Mesothelial cell of epicardium (in vitro differentiated cells): Measurements from ENCODE around the gene PFKP. TPM values are rescaled to one million over a fixed set of nuclear protein-coding genes. Genes with fewer than 3 reads are reported as not detected.

Experiments
- DNase-seq, 2 experiments: peaks; one replicate each; pipeline ENCODE4 v3.0.0; 2021; ENCODE audit warnings: low spot score in 2 of 2; ENCODE audit not compliant: unreplicated experiment in 2 of 2
- H3K27ac Mint-ChIP-seq: 2 replicates; pipeline ENCODE4 v1.8.0; 2021; ENCODE audit warnings: mixed read lengths
- H3K27me3 Mint-ChIP-seq: 2 replicates; pipeline ENCODE4 v1.8.0; 2021; ENCODE audit warnings: low read depth, mixed read lengths
- H3K36me3 Mint-ChIP-seq: 2 replicates; pipeline ENCODE4 v1.8.0; 2021; ENCODE audit warnings: mixed read lengths
- H3K4me1 Mint-ChIP-seq: 2 replicates; pipeline ENCODE4 v1.8.0; 2021; ENCODE audit warnings: mixed read lengths
- H3K4me3 Mint-ChIP-seq: 2 replicates; pipeline ENCODE4 v1.8.0; 2021; ENCODE audit warnings: mild to moderate bottlenecking, moderate library complexity, mixed read lengths
- H3K9me3 Mint-ChIP-seq: 2 replicates; pipeline ENCODE4 v1.8.0; 2021; ENCODE audit warnings: mixed read lengths
- total RNA-seq: library from RNA; stranded (reverse); gene quantifications from 3 replicates; pipeline ENCODE4 v1.2.1, GENCODE V29; 2021
- TF ChIP-seq, protein P1 (sequence below): fragments of 200-600 bp; sonication (generic); IDR thresholded peaks from one replicate; pipeline ENCODE4 v1.5.0; 2021; ENCODE audit warnings: antibody characterized with exemption; ENCODE audit not compliant: unreplicated experiment

PFKP gene
- total RNA-seq, 1 donor from 2014 or later, result 35.3 TPM

DNA sequence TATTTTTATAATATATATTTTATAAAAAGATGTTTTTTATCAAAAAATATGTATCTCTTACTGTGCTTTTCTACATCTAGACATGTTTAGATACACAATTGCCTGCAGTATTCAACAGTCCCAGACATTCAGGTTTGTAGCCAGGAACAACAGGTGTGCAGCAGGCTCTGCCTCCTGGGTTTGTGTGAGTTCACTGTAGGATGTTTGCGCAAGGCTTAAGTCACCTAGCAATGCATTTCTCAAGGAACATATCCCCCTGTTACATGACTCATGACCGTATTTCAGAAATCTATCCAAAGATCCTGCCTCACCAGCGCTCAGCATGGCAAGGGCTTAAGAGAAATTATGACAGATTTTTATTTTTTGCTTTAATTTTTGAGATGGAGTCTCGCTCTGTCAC lies 63.8 kb downstream of the PFKP start:
- H3K4me1 Mint-ChIP-seq, result peaks cover 10% of the 10 kb centered on the region
- H3K27ac Mint-ChIP-seq, result no peak overlapping the region
- DNase-seq, result no peak
- TF ChIP-seq, protein P1, sequence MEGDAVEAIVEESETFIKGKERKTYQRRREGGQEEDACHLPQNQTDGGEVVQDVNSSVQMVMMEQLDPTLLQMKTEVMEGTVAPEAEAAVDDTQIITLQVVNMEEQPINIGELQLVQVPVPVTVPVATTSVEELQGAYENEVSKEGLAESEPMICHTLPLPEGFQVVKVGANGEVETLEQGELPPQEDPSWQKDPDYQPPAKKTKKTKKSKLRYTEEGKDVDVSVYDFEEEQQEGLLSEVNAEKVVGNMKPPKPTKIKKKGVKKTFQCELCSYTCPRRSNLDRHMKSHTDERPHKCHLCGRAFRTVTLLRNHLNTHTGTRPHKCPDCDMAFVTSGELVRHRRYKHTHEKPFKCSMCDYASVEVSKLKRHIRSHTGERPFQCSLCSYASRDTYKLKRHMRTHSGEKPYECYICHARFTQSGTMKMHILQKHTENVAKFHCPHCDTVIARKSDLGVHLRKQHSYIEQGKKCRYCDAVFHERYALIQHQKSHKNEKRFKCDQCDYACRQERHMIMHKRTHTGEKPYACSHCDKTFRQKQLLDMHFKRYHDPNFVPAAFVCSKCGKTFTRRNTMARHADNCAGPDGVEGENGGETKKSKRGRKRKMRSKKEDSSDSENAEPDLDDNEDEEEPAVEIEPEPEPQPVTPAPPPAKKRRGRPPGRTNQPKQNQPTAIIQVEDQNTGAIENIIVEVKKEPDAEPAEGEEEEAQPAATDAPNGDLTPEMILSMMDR, result no peak
- peaks cover 3% of the 10 kb centered on the region for H3K9me3 Mint-ChIP-seq
- no peak overlapping the region for H3K4me3 Mint-ChIP-seq
- H3K36me3 Mint-ChIP-seq, result peaks cover 55% of the 10 kb centered on the region
- H3K27me3 Mint-ChIP-seq, result no peaks in the 10 kb centered on the region

DNA sequence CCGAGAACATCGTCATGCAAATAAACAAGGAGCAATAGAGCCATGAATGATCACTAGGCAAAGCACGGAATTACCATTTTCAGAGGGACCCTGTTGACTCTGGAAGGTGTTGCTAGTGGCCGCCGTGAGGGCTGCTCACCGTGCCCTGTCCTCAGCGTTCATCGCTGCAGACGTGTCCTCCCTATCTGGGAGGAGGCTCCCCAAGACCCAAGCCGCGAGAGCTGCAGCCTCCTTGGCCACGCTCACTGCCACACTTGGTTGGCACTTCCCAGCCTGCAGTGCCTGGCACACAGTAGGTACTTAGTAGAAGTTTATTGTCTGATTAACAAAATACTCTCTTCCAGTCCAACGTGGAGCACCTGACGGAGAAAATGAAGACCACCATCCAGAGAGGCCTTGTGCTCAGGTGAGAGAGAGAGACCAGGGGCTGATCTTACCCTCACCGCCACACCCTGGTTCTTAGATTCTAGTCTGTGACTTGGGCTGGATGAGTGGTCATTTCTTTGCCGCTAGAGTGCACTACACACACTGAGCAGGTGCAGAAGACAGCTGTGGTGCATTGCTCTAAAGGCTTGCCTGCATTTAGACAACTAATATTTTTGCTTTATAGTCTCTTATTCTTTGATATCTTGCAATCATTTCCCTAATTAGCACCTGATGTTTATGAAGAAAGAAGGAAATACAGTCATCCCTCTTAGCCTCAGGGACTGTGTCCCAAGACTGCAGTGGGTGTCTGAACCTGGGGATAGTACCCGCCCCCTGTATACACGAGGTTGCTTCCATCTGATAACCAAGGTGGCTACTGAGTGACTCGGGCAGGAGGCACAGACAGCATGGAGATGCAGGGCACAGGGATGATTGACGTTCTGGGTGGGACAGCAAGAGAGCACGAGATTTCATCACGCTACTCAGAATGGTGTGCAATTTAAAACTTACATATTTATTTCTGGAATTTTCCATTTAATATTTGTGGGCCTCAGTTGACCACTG lies 65.0 kb downstream of the PFKP start:
- H3K9me3 Mint-ChIP-seq, result peaks cover 3% of the 10 kb centered on the region
- TF ChIP-seq, protein P1, result no peak
- H3K4me3 Mint-ChIP-seq, result no peak overlapping the region
- no peaks in the 10 kb centered on the region for H3K27me3 Mint-ChIP-seq
- DNase-seq, result no peak
- no peaks in the 10 kb centered on the region for H3K4me1 Mint-ChIP-seq
- peaks cover 63% of the 10 kb centered on the region for H3K36me3 Mint-ChIP-seq
- H3K27ac Mint-ChIP-seq, result no peak overlapping the region

DNA sequence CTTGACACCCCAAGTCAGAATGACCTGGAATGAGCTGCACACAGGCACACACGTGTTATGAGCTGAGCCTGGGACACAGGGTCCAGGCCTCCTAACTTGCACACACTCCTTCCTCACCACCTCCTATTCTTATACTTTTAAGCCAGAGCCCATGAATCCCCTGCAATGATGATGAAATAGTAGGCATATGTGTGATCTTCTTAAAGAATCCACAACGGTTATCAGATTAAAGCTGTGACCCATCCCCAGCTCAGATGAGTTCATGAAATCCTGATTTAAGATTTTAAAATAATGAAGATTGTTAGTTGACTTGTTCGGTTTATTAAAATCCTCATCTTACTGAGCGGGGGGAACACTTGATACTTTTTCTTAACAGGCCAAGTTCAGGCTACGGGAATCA lies 66.6 kb downstream of the PFKP start:
- H3K4me3 Mint-ChIP-seq, result no peak overlapping the region
- H3K27ac Mint-ChIP-seq, result no peak overlapping the region
- no peaks in the 10 kb centered on the region for H3K27me3 Mint-ChIP-seq
- peaks cover 63% of the 10 kb centered on the region for H3K36me3 Mint-ChIP-seq
- peaks cover 3% of the 10 kb centered on the region for H3K9me3 Mint-ChIP-seq
- TF ChIP-seq, protein P1, result no peak
- DNase-seq, result no peak
- H3K4me1 Mint-ChIP-seq, result no peaks in the 10 kb centered on the region

DNA sequence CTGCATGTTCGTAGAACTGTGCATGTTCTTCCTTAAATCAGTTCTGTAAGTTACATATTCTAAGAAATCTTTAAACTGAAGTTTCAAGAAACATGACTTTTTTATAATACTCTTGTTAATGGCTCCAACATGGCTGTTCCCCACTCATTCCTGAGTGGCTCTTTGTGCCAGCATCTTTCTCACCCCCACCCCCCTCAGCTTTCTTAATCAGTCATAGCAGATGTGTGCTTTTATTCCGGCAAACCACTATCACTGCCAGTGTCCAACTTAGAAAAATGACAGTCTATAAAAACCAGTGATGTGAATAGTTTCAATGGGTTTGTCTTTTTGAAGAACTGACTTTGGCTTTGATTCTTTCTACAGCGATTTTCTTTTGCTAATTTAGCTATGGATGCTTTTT lies 67.7 kb downstream of the PFKP start:
- H3K9me3 Mint-ChIP-seq, result peaks cover 3% of the 10 kb centered on the region
- no peaks in the 10 kb centered on the region for H3K4me1 Mint-ChIP-seq
- H3K36me3 Mint-ChIP-seq, result peaks cover 64% of the 10 kb centered on the region
- H3K4me3 Mint-ChIP-seq, result no peak overlapping the region
- TF ChIP-seq, protein P1, result no peak
- DNase-seq, result no peak
- no peaks in the 10 kb centered on the region for H3K27me3 Mint-ChIP-seq
- no peak overlapping the region for H3K27ac Mint-ChIP-seq

DNA sequence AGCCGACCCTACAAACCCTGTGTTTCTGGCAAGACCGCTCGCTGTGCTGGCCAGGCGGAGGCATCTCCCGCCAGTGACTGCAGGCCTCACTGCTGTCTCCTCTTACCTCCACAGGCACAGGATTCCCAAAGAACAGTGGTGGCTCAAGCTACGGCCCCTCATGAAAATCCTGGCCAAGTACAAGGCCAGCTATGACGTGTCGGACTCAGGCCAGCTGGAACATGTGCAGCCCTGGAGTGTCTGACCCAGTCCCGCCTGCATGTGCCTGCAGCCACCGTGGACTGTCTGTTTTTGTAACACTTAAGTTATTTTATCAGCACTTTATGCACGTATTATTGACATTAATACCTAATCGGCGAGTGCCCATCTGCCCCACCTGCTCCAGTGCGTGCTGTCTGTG lies 69.0 kb downstream of the PFKP start:
- H3K4me1 Mint-ChIP-seq, result peaks cover 6% of the 10 kb centered on the region
- TF ChIP-seq, protein P1, result no peak
- DNase-seq, result no peak
- no peak overlapping the region for H3K27ac Mint-ChIP-seq
- no peak overlapping the region for H3K4me3 Mint-ChIP-seq
- H3K27me3 Mint-ChIP-seq, result no peaks in the 10 kb centered on the region
- H3K36me3 Mint-ChIP-seq, result peaks cover 69% of the 10 kb centered on the region
- H3K9me3 Mint-ChIP-seq, result peaks cover 3% of the 10 kb centered on the region
